ENCODE results near the gene ITPR2.

Gene ITPR2

DNA sequence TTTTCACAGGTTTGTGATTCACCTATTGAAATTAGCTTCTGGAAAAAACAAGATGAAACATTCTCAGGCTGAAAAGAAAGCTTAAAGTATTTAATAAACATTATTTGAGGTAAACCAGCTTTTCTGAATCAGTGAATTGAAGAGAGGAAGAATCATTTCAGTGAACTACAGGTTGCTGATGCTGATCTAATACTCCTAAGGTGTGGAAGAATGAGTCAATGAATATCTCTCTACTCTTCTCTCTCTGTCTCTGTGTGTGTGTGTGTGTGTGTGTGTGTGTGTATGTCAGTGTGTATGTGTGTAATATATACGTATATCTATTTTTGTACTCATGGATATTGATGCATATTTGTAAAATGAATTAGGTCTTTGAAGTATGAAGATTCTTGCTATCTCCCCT lies 325.4 kb downstream of the ITPR2 start:
- Histone ChIP-seq H2AFZ (ENCODE audit: low read length) (no peak overlapping the region), H3K9ac (ENCODE audit: low read depth, low read length, poor library complexity, severe bottlenecking) (no peak overlapping the region), H3K79me2 (ENCODE audit: insufficient read depth, low read length) (no peaks in the 10 kb centered on the region), H3K4me1 (ENCODE audit: insufficient read depth, low read length, poor library complexity, severe bottlenecking) (no peaks in the 10 kb centered on the region), H3F3A (ENCODE audit: low read depth) (no peaks in the 10 kb centered on the region), H3K9me3 (ENCODE audit: insufficient read depth, low read depth, low read length) (no peaks in the 10 kb centered on the region), H3K36me3 (ENCODE audit: insufficient read depth, low read length) (0 out of 2 replicates have a peak, but pooled peaks cover 4% of the 10 kb centered on the region), H4K20me1 (ENCODE audit: insufficient read depth, low read length, poor library complexity, severe bottlenecking) (no peaks in the 10 kb centered on the region), H3K9me2 (replicated peaks; ENCODE audit: low read depth, low read length) (no peaks in the 10 kb centered on the region), H3K4me3 (ENCODE audit: low read length, poor library complexity, severe bottlenecking) (no peak overlapping the region), H3K27me3 (ENCODE audit: insufficient read depth, low read length, poor library complexity, severe bottlenecking) (no peaks in the 10 kb centered on the region), H3K4me2 (ENCODE audit: low read depth, low read length, poor library complexity, severe bottlenecking) (no peak overlapping the region)
- TF ChIP-seq EZH2phosphoT487 (IDR thresholded peaks at IDR 0.05; ENCODE audit: borderline replicate concordance): no peak
- TF ChIP-seq, protein P1, sequence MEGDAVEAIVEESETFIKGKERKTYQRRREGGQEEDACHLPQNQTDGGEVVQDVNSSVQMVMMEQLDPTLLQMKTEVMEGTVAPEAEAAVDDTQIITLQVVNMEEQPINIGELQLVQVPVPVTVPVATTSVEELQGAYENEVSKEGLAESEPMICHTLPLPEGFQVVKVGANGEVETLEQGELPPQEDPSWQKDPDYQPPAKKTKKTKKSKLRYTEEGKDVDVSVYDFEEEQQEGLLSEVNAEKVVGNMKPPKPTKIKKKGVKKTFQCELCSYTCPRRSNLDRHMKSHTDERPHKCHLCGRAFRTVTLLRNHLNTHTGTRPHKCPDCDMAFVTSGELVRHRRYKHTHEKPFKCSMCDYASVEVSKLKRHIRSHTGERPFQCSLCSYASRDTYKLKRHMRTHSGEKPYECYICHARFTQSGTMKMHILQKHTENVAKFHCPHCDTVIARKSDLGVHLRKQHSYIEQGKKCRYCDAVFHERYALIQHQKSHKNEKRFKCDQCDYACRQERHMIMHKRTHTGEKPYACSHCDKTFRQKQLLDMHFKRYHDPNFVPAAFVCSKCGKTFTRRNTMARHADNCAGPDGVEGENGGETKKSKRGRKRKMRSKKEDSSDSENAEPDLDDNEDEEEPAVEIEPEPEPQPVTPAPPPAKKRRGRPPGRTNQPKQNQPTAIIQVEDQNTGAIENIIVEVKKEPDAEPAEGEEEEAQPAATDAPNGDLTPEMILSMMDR (conservative IDR thresholded peaks at IDR 0.05; ENCODE audit: low read length): no peak

DNA sequence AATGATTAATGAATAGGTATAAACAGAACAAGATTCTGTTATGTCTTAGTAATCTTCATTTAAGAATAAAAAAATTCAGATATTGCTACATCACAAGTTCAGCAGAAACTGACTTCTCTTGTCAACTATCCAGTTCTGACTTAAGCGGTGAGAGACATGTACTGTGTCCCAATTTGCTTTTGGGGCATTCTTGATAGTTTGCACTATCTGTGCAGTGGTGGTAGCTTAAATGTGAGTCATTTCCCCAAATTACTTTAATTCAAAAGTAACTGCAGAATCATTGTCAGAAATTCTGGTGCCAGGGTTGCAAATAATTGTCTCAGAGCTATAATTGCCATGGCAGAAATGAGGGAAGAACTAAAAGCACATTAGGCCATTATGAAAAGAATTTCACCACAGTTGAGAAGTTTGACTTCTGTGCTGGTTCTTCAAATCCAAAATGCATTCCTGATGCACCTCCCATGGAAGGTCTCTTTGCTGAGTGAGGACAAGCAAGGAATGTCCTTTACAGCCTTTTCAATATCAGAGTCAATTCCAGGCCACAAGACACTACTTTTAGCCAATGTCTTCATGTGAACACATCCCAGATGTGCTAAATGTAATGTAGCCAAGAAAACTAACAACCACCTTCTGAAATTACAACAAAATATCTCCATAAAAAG lies 332.9 kb downstream of the ITPR2 start:
- TF ChIP-seq, protein P1 (conservative IDR thresholded peaks at IDR 0.05; ENCODE audit: low read length): no peak
- Histone ChIP-seq H3K4me2 (ENCODE audit: low read depth, low read length, poor library complexity, severe bottlenecking) (no peak overlapping the region), H4K20me1 (ENCODE audit: insufficient read depth, low read length, poor library complexity, severe bottlenecking) (no peaks in the 10 kb centered on the region), H3K4me3 (ENCODE audit: low read length, poor library complexity, severe bottlenecking) (no peak overlapping the region), H3K36me3 (ENCODE audit: insufficient read depth, low read length) (0 out of 2 replicates have a peak, but pooled peaks cover 4% of the 10 kb centered on the region), H3K9me3 (ENCODE audit: insufficient read depth, low read depth, low read length) (no peaks in the 10 kb centered on the region), H3K27me3 (ENCODE audit: insufficient read depth, low read length, poor library complexity, severe bottlenecking) (no peaks in the 10 kb centered on the region), H3K79me2 (ENCODE audit: insufficient read depth, low read length) (no peaks in the 10 kb centered on the region), H3K4me1 (ENCODE audit: insufficient read depth, low read length, poor library complexity, severe bottlenecking) (no peaks in the 10 kb centered on the region), H2AFZ (ENCODE audit: low read length) (no peak overlapping the region), H3F3A (ENCODE audit: low read depth) (no peaks in the 10 kb centered on the region), H3K9me2 (replicated peaks; ENCODE audit: low read depth, low read length) (no peaks in the 10 kb centered on the region), H3K9ac (ENCODE audit: low read depth, low read length, poor library complexity, severe bottlenecking) (no peak overlapping the region)

GRCh38 chr12:26496170-26496569 lies 336.8 kb downstream of the ITPR2 start:
- Histone ChIP-seq H3K4me3 (ENCODE audit: low read length, poor library complexity, severe bottlenecking) (no peak overlapping the region), H4K20me1 (ENCODE audit: insufficient read depth, low read length, poor library complexity, severe bottlenecking) (no peaks in the 10 kb centered on the region), H3K9me2 (replicated peaks; ENCODE audit: low read depth, low read length) (no peaks in the 10 kb centered on the region), H3F3A (ENCODE audit: low read depth) (no peaks in the 10 kb centered on the region), H3K9me3 (ENCODE audit: insufficient read depth, low read depth, low read length) (no peaks in the 10 kb centered on the region), H2AFZ (ENCODE audit: low read length) (no peak overlapping the region), H3K36me3 (ENCODE audit: insufficient read depth, low read length) (peaks cover 3% of the 10 kb centered on the region; the same call in 1 of the 2 replicates), H3K9ac (ENCODE audit: low read depth, low read length, poor library complexity, severe bottlenecking) (no peak overlapping the region), H3K79me2 (ENCODE audit: insufficient read depth, low read length) (no peaks in the 10 kb centered on the region), H3K27me3 (ENCODE audit: insufficient read depth, low read length, poor library complexity, severe bottlenecking) (no peaks in the 10 kb centered on the region), H3K4me1 (ENCODE audit: insufficient read depth, low read length, poor library complexity, severe bottlenecking) (no peaks in the 10 kb centered on the region), H3K4me2 (ENCODE audit: low read depth, low read length, poor library complexity, severe bottlenecking) (no peak overlapping the region)
- no peak for TF ChIP-seq EZH2phosphoT487 (IDR thresholded peaks at IDR 0.05; ENCODE audit: borderline replicate concordance)
- TF ChIP-seq, protein P1 (conservative IDR thresholded peaks at IDR 0.05; ENCODE audit: low read length): no peak

Measured in Loucy (cell line).